ENCODE data around the gene ADGRD1.

Gene ADGRD1

GRCh38 chr12:131065279-131065678, 111.6 kb downstream of the ADGRD1 start:
- no peak overlapping the region for H2AFZ ChIP-seq (ENCODE audit: low read length)
- DNase-seq (ENCODE audit: low spot score) = no peak
- peak overlapping the region; percentile 68 for H3K18ac ChIP-seq (ENCODE audit: low read length)
- peak overlapping the region; percentile 61 for H3K9ac ChIP-seq (ENCODE audit: low read depth, low read length, poor library complexity)
- peak overlapping the region in 1 of 2 donors; percentile 16 for H3K4me3 ChIP-seq (ENCODE audit: low read length in 2 of 2)
- no peak overlapping the region for H3K14ac ChIP-seq (ENCODE audit: low read length)
- H3K4me2 ChIP-seq (ENCODE audit: insufficient read depth, low read length, poor library complexity, severe bottlenecking) = no peak overlapping the region
- H2BK15ac ChIP-seq (ENCODE audit: low read length) = no peak overlapping the region
- no peaks in the 10 kb centered on the region for H3K4me1 ChIP-seq (ENCODE audit: control insufficient read depth in 2 of 2, insufficient read depth in 1 of 2, low read depth in 1 of 2, low read length in 2 of 2)
- peaks cover 0 to 22% (median 0%) of the 10 kb centered on the region in 3 experiments for H3K27me3 ChIP-seq (ENCODE audit: control insufficient read depth in 3 of 3, insufficient read depth in 3 of 3, low read depth in 1 of 3, low read length in 3 of 3)
- no CpG with 5 or more reads among the region's 11 CpGs for WGBS, 2 donors (ENCODE audit: extremely low coverage in 2 of 2, insufficient read length in 2 of 2, insufficient replicate concordance in 1 of 2)
- H4K8ac ChIP-seq (ENCODE audit: low read depth, low read length) = no peak overlapping the region
- H2BK12ac ChIP-seq (ENCODE audit: low read length) = no peak overlapping the region
- no peak overlapping the region for H2BK5ac ChIP-seq (ENCODE audit: low read length)
- H3K9me3 ChIP-seq (replicated peaks in 1 of 2; ENCODE audit: control insufficient read depth in 2 of 2, insufficient read depth in 1 of 2, low read depth in 1 of 2, low read length in 2 of 2) = no peaks in the 10 kb centered on the region
- no peak overlapping the region for H2BK120ac ChIP-seq (ENCODE audit: low read depth, low read length)
- H3K79me1 ChIP-seq (ENCODE audit: low read depth, low read length) = no peaks in the 10 kb centered on the region
- H3K36me3 ChIP-seq (replicated peaks in 1 of 2; ENCODE audit: control insufficient read depth in 2 of 2, insufficient read depth in 2 of 2, low read length in 2 of 2) = no peaks in the 10 kb centered on the region
- peak overlapping the region; percentile 75 for H3K23ac ChIP-seq (ENCODE audit: low read depth, low read length, poor library complexity)
- H3K4ac ChIP-seq (ENCODE audit: low read length) = no peak overlapping the region
- H4K91ac ChIP-seq (ENCODE audit: low read depth, low read length, poor library complexity) = no peak overlapping the region
- no peak overlapping the region for H3K27ac ChIP-seq (replicated peaks; ENCODE audit: low read length)
- no peak overlapping the region for H2AK5ac ChIP-seq (ENCODE audit: low read depth, low read length)

DNA sequence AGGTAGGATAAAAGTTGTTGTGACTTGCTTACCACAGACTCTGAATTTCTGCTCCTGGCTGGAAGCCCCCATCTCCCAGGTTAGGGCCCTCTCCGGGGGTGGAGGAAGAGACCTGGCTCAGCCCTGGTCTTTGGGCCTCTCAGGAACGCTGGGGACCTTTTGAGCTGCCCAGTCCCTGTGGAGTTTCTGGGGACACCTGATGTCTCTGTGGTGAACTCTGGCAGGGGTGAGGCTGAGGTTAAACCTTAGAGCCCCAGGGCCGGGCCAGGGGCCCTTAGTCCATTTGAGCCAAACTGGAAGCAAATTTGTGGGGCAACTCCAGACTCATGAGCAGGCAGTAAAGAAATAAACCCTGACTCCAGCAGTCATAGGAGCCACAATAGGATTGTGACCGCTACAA, 112.1 kb downstream of the ADGRD1 start:
- no peak overlapping the region for H2BK5ac ChIP-seq (ENCODE audit: low read length)
- no peak overlapping the region for H2AK5ac ChIP-seq (ENCODE audit: low read depth, low read length)
- no peak overlapping the region for H2BK15ac ChIP-seq (ENCODE audit: low read length)
- H4K91ac ChIP-seq (ENCODE audit: low read depth, low read length, poor library complexity) = no peak overlapping the region
- H2AFZ ChIP-seq (ENCODE audit: low read length) = no peak overlapping the region
- no peak for DNase-seq (ENCODE audit: low spot score)
- H4K8ac ChIP-seq (ENCODE audit: low read depth, low read length) = no peak overlapping the region
- no CpG with 5 or more reads among the region's 4 CpGs for WGBS, 2 donors (ENCODE audit: extremely low coverage in 2 of 2, insufficient read length in 2 of 2, insufficient replicate concordance in 1 of 2)
- no peak overlapping the region for H3K23ac ChIP-seq (ENCODE audit: low read depth, low read length, poor library complexity)
- H3K27me3 ChIP-seq (ENCODE audit: control insufficient read depth in 3 of 3, insufficient read depth in 3 of 3, low read depth in 1 of 3, low read length in 3 of 3) = peaks cover 0 to 22% (median 0%) of the 10 kb centered on the region in 3 experiments
- H3K4me2 ChIP-seq (ENCODE audit: insufficient read depth, low read length, poor library complexity, severe bottlenecking) = no peak overlapping the region
- H3K18ac ChIP-seq (ENCODE audit: low read length) = no peak overlapping the region
- no peak overlapping the region for H3K14ac ChIP-seq (ENCODE audit: low read length)
- H3K36me3 ChIP-seq (replicated peaks in 1 of 2; ENCODE audit: control insufficient read depth in 2 of 2, insufficient read depth in 2 of 2, low read length in 2 of 2) = no peaks in the 10 kb centered on the region
- no peak overlapping the region for H2BK120ac ChIP-seq (ENCODE audit: low read depth, low read length)
- no peak overlapping the region for H2BK12ac ChIP-seq (ENCODE audit: low read length)
- no peaks in the 10 kb centered on the region for H3K9me3 ChIP-seq (replicated peaks in 1 of 2; ENCODE audit: control insufficient read depth in 2 of 2, insufficient read depth in 1 of 2, low read depth in 1 of 2, low read length in 2 of 2)
- no peak overlapping the region for H3K9ac ChIP-seq (ENCODE audit: low read depth, low read length, poor library complexity)
- no peak overlapping the region for H3K4me3 ChIP-seq (ENCODE audit: low read length in 2 of 2)
- H3K27ac ChIP-seq (replicated peaks; ENCODE audit: low read length) = no peak overlapping the region
- no peaks in the 10 kb centered on the region for H3K4me1 ChIP-seq (ENCODE audit: control insufficient read depth in 2 of 2, insufficient read depth in 1 of 2, low read depth in 1 of 2, low read length in 2 of 2)
- H3K79me1 ChIP-seq (ENCODE audit: low read depth, low read length) = no peaks in the 10 kb centered on the region
- H3K4ac ChIP-seq (ENCODE audit: low read length) = no peak overlapping the region

GRCh38 chr12:131066207-131066885, 112.6 kb downstream of the ADGRD1 start:
- Histone ChIP-seq H3K4me2 (ENCODE audit: insufficient read depth, low read length, poor library complexity, severe bottlenecking) (no peak overlapping the region), H2BK12ac (ENCODE audit: low read length) (no peak overlapping the region), H4K91ac (ENCODE audit: low read depth, low read length, poor library complexity) (no peak overlapping the region), H2BK15ac (ENCODE audit: low read length) (peak overlapping the region; percentile 28), H3K14ac (ENCODE audit: low read length) (no peak overlapping the region), H3K9me3 (replicated peaks in 1 of 2; ENCODE audit: control insufficient read depth in 2 of 2, insufficient read depth in 1 of 2, low read depth in 1 of 2, low read length in 2 of 2) (no peaks in the 10 kb centered on the region), H3K9ac (ENCODE audit: low read depth, low read length, poor library complexity) (peak overlapping the region; percentile 9), H3K79me1 (ENCODE audit: low read depth, low read length) (no peaks in the 10 kb centered on the region), H4K8ac (ENCODE audit: low read depth, low read length) (no peak overlapping the region), H3K4me3 (ENCODE audit: low read length in 2 of 2) (peak overlapping the region in 1 of 2 donors; percentile 10), H3K4me1 (ENCODE audit: control insufficient read depth in 2 of 2, insufficient read depth in 1 of 2, low read depth in 1 of 2, low read length in 2 of 2) (no peaks in the 10 kb centered on the region), H3K23ac (ENCODE audit: low read depth, low read length, poor library complexity) (peak overlapping the region; percentile 89), H3K27ac (replicated peaks; ENCODE audit: low read length) (no peak overlapping the region), H3K36me3 (replicated peaks in 1 of 2; ENCODE audit: control insufficient read depth in 2 of 2, insufficient read depth in 2 of 2, low read length in 2 of 2) (no peaks in the 10 kb centered on the region), H3K4ac (ENCODE audit: low read length) (no peak overlapping the region), H3K27me3 (ENCODE audit: control insufficient read depth in 3 of 3, insufficient read depth in 3 of 3, low read depth in 1 of 3, low read length in 3 of 3) (peaks cover 0 to 22% (median 0%) of the 10 kb centered on the region in 3 experiments), H2BK120ac (ENCODE audit: low read depth, low read length) (no peak overlapping the region), H3K18ac (ENCODE audit: low read length) (peak overlapping the region; percentile 29), H2AK5ac (ENCODE audit: low read depth, low read length) (peak overlapping the region; percentile 83), H2AFZ (ENCODE audit: low read length) (no peak overlapping the region), H2BK5ac (ENCODE audit: low read length) (no peak overlapping the region)
- no peak for DNase-seq (ENCODE audit: low spot score)
- no CpG with 5 or more reads among the region's 27 CpGs for WGBS, 2 donors (ENCODE audit: extremely low coverage in 2 of 2, insufficient read length in 2 of 2, insufficient replicate concordance in 1 of 2)

- H3K23ac ChIP-seq (ENCODE audit: low read depth, low read length, poor library complexity) = no peak overlapping the region
- no peak overlapping the region for H3K14ac ChIP-seq (ENCODE audit: low read length)
- peaks cover 0 to 22% (median 0%) of the 10 kb centered on the region in 3 experiments for H3K27me3 ChIP-seq (ENCODE audit: control insufficient read depth in 3 of 3, insufficient read depth in 3 of 3, low read depth in 1 of 3, low read length in 3 of 3)
- no peaks in the 10 kb centered on the region for H3K36me3 ChIP-seq (replicated peaks in 1 of 2; ENCODE audit: control insufficient read depth in 2 of 2, insufficient read depth in 2 of 2, low read length in 2 of 2)
- H2BK12ac ChIP-seq (ENCODE audit: low read length) = no peak overlapping the region
- H3K4me3 ChIP-seq (ENCODE audit: low read length in 2 of 2) = no peak overlapping the region
- no peak overlapping the region for H4K8ac ChIP-seq (ENCODE audit: low read depth, low read length)
- H2BK15ac ChIP-seq (ENCODE audit: low read length) = peak overlapping the region; percentile 28
- H2BK5ac ChIP-seq (ENCODE audit: low read length) = no peak overlapping the region
- H3K79me1 ChIP-seq (ENCODE audit: low read depth, low read length) = no peaks in the 10 kb centered on the region
- no peak overlapping the region for H2BK120ac ChIP-seq (ENCODE audit: low read depth, low read length)
- H4K91ac ChIP-seq (ENCODE audit: low read depth, low read length, poor library complexity) = no peak overlapping the region
- H3K9ac ChIP-seq (ENCODE audit: low read depth, low read length, poor library complexity) = no peak overlapping the region
- H3K9me3 ChIP-seq (replicated peaks in 1 of 2; ENCODE audit: control insufficient read depth in 2 of 2, insufficient read depth in 1 of 2, low read depth in 1 of 2, low read length in 2 of 2) = no peaks in the 10 kb centered on the region
- no peak overlapping the region for H3K4me2 ChIP-seq (ENCODE audit: insufficient read depth, low read length, poor library complexity, severe bottlenecking)
- no peak for DNase-seq (ENCODE audit: low spot score)
- no peak overlapping the region for H3K27ac ChIP-seq (replicated peaks; ENCODE audit: low read length)
- no peak overlapping the region for H2AFZ ChIP-seq (ENCODE audit: low read length)
- H3K4me1 ChIP-seq (ENCODE audit: control insufficient read depth in 2 of 2, insufficient read depth in 1 of 2, low read depth in 1 of 2, low read length in 2 of 2) = no peaks in the 10 kb centered on the region
- peak overlapping the region; percentile 13 for H2AK5ac ChIP-seq (ENCODE audit: low read depth, low read length)
- H3K4ac ChIP-seq (ENCODE audit: low read length) = no peak overlapping the region
- H3K18ac ChIP-seq (ENCODE audit: low read length) = peak overlapping the region; percentile 0
- WGBS, 2 donors (ENCODE audit: extremely low coverage in 2 of 2, insufficient read length in 2 of 2, insufficient replicate concordance in 1 of 2) = no CpG with 5 or more reads among the region's 14 CpGs
These were observed 113.3 kb downstream of the ADGRD1 start for GRCh38 chr12:131066886-131067490.

Data from neuronal stem cell (in vitro differentiated cells).